ENCODE results near the gene FRS3. TPM values are rescaled to one million over a fixed set of nuclear protein-coding genes. Genes with fewer than 3 reads are reported as not detected.

Gene FRS3
- total and polyA plus RNA-seq, 9 of the 15 experiments (the other 6 are each of a cell fraction or from before 2014, with no cell fraction given), result 0.03 to 3.7 (median 1.6) TPM

- no peak for TF ChIP-seq RBM25 (IDR thresholded peaks at IDR 0.05; ENCODE audit: low read depth, low read length, severe bottlenecking)
- TF ChIP-seq IFI16 (CRISPR knock-in tag; IDR thresholded peaks at IDR 0.05), result no peak
- TF ChIP-seq FOS (IDR thresholded peaks at IDR 0.05; ENCODE audit: extremely low read depth, insufficient read length), result no peak
- TF ChIP-seq MAFF (IDR thresholded peaks at IDR 0.05; ENCODE audit: low read length), result no peak
- peak; percentile 12; the same call in 1 of the 2 replicates for TF ChIP-seq ZBTB33 (CRISPR knock-in tag; IDR thresholded peaks at IDR 0.05)
- TF ChIP-seq PCBP2 (IDR thresholded peaks at IDR 0.05; ENCODE audit: low read depth, low read length, poor library complexity, severe bottlenecking), result no peak
- no peak for TF ChIP-seq HDAC2 (IDR thresholded peaks at IDR 0.05)
- no peak for TF ChIP-seq SUPT5H (IDR thresholded peaks at IDR 0.05)
- TF ChIP-seq ERF (CRISPR knock-in tag; IDR thresholded peaks at IDR 0.05), result 0 out of 2 replicates have a peak, but pooled peaks have one; percentile 13
- no peak for TF ChIP-seq ZNF717 (CRISPR knock-in tag; IDR thresholded peaks at IDR 0.05)
- no peak for TF ChIP-seq NFATC3 (IDR thresholded peaks at IDR 0.05)
- TF ChIP-seq FOXP1 (CRISPR knock-in tag; IDR thresholded peaks at IDR 0.05), result no peak
- TF ChIP-seq ZNF217 (CRISPR knock-in tag; IDR thresholded peaks at IDR 0.05), result no peak
- TF ChIP-seq ZNF165 (CRISPR knock-in tag; IDR thresholded peaks at IDR 0.05; ENCODE audit: borderline replicate concordance), result no peak
- peak; percentile 42; the same call in 1 of the 2 replicates for TF ChIP-seq TFAP4 (CRISPR knock-in tag; IDR thresholded peaks at IDR 0.05; ENCODE audit: borderline replicate concordance)
- TF ChIP-seq ZNF518B (CRISPR knock-in tag; IDR thresholded peaks at IDR 0.05), result no peak
- TF ChIP-seq ETS2 (tag; IDR thresholded peaks at IDR 0.05; ENCODE audit: borderline replicate concordance, poor library complexity, severe bottlenecking), result no peak
- no peak for TF ChIP-seq CREB3 (tag; conservative IDR thresholded peaks at IDR 0.05; ENCODE audit: low read depth)
- TF ChIP-seq ZFPM2 (CRISPR knock-in tag; IDR thresholded peaks at IDR 0.05), result no peak
- no peak for TF ChIP-seq PTTG1 (tag; IDR thresholded peaks at IDR 0.05; ENCODE audit: low read depth)
Measured at GRCh38 chr6:41785689-41786450, 6.2 kb upstream of the FRS3 start (continued).

Measured in K562 (cell line).